Body of pancreas (tissue), 4 donors: ENCODE data around the gene TMPRSS13. TPM values are rescaled to one million over a fixed set of nuclear protein-coding genes. Genes with fewer than 3 reads are reported as not detected.

Experiments
- ATAC-seq: fragments of 150-250 bp; one replicate; pipeline ENCODE4 v1.9.1; 2016
- DNase-seq, 4 donors: peaks; one replicate each; pipeline ENCODE4 v3.0.0-alpha.2; 2019
- H3K27ac ChIP-seq, 4 donors: fragments of 200-600 bp; sonication (generic); 1 replicate in 3 of 4; 2 replicates in 1 of 4; pipeline versions ENCODE4 v1.5.1 to v1.6.1; 2016 to 2019; ENCODE audit warnings: mild to moderate bottlenecking in 1 of 4, mixed read lengths in 1 of 4, moderate library complexity in 1 of 4
- H3K27me3 ChIP-seq, 2 donors: fragments of 200-600 bp; sonication (generic); one replicate each; pipeline ENCODE4 v1.6.0; 2016; ENCODE audit warnings: mild to moderate bottlenecking in 1 of 2
- H3K36me3 ChIP-seq, 2 donors: fragments of 200-600 bp; sonication (generic); replicated peaks in 1 of 2; 2 replicates each; pipeline ENCODE4 v1.5.1; 2016; ENCODE audit warnings: low read depth in 2 of 2; ENCODE audit not compliant: insufficient read depth in 1 of 2
- H3K4me1 ChIP-seq: fragments of 200-600 bp; sonication (generic); one replicate; pipeline ENCODE4 v1.6.0; 2016
- H3K4me3 ChIP-seq, 2 donors: fragments of 200-600 bp; sonication (generic); 1 replicate in 1 of 2; 2 replicates in 1 of 2; pipeline ENCODE4 v1.5.1; 2016 to 2019
- H3K9me3 ChIP-seq, 3 donors: fragments of 200-600 bp; sonication (generic); 1 replicate in 2 of 3; 2 replicates in 1 of 3; pipeline ENCODE4 v1.5.1; 2016
- CTCF ChIP-seq, 7 experiments: fragments of 450-650 bp in 4 of 7; fragments of 200-600 bp in 3 of 7; sonication (generic) in 3 of 7; IDR thresholded peaks; one replicate each; pipeline ENCODE4 v1.5.1; 2016 to 2019; ENCODE audit warnings: antibody characterized with exemption in 7 of 7
- POLR2A ChIP-seq, 3 donors: fragments of 450-650 bp; IDR thresholded peaks; one replicate each; pipeline ENCODE4 v1.6.1; 2016; ENCODE audit warnings: antibody characterized with exemption in 3 of 3, mild to moderate bottlenecking in 2 of 3
- WGBS, 2 donors: methylation state at CpG; one replicate each; pipeline ENCODE4 v1.1.5; 2017; 5-methylcytosine and 5-hydroxymethylcytosine counted together
- intact Hi-C: fragments of 100-400 bp; cut with DNase I; formaldehyde crosslinking; loops from one replicate; pipeline ENCODE4 v1.15.1; 2023
- total RNA-seq, 2 donors: library from RNA; depleted of rRNA; stranded (reverse); fragments of >200 nt; gene quantifications; one replicate each; pipeline ENCODE4 v1.1.0, GENCODE V29; 2016

Gene TMPRSS13
- total RNA-seq, 2 donors from 2014 or later, result 1.6 to 4.9 TPM

- Histone ChIP-seq H3K4me1 (no peaks in the 10 kb centered on the region), H3K27me3 (no peaks in the 10 kb centered on the region), H3K9me3 (no peaks in the 10 kb centered on the region), H3K36me3 (no peaks in the 10 kb centered on the region), H3K4me3 (no peak overlapping the region), H3K27ac (no peak overlapping the region)
- TF ChIP-seq CTCF (IDR thresholded peaks at IDR 0.05) (no peak), POLR2A (IDR thresholded peaks at IDR 0.05) (no peak)
- intact Hi-C loops, result no loop called here
- WGBS, 2 donors, result 3 to 19% methylated on average over 4 of the region's 4 CpGs
- DNase-seq (no peak), ATAC-seq (peak; percentile 49)
Observed at GRCh38 chr11:117919341-117919740, 9.9 kb downstream of the TMPRSS13 start.

GRCh38 chr11:117918366-117919255 lies 10.6 kb downstream of the TMPRSS13 start:
- no peaks in the 10 kb centered on the region for H3K4me1 ChIP-seq
- TF ChIP-seq CTCF (IDR thresholded peaks at IDR 0.05) (no peak), POLR2A (IDR thresholded peaks at IDR 0.05) (no peak)
- no peak overlapping the region for H3K4me3 ChIP-seq
- 73 to 75% methylated on average over 8 to 15 of the region's 17 CpGs for WGBS, 2 donors
- intact Hi-C loops, result no loop called here
- DNase-seq (no peak), ATAC-seq (no peak)
- H3K36me3 ChIP-seq, result no peaks in the 10 kb centered on the region
- no peaks in the 10 kb centered on the region for H3K27me3 ChIP-seq
- H3K9me3 ChIP-seq, result no peaks in the 10 kb centered on the region
- H3K27ac ChIP-seq, result no peak overlapping the region

GRCh38 chr11:117917591-117918151 lies 11.5 kb downstream of the TMPRSS13 start:
- Histone ChIP-seq H3K36me3 (no peaks in the 10 kb centered on the region), H3K27ac (no peak overlapping the region), H3K27me3 (no peaks in the 10 kb centered on the region), H3K4me3 (no peak overlapping the region), H3K9me3 (no peaks in the 10 kb centered on the region), H3K4me1 (no peaks in the 10 kb centered on the region)
- TF ChIP-seq POLR2A (IDR thresholded peaks at IDR 0.05) (no peak), CTCF (IDR thresholded peaks at IDR 0.05) (no peak)
- ATAC-seq (no peak), DNase-seq (no peak)
- 85 to 86% methylated on average over 5 of the region's 5 CpGs for WGBS, 2 donors
- intact Hi-C loops, result no loop called here

GRCh38 chr11:117916956-117917355 lies 12.2 kb downstream of the TMPRSS13 start:
- Histone ChIP-seq H3K4me1 (no peaks in the 10 kb centered on the region), H3K36me3 (no peaks in the 10 kb centered on the region), H3K27me3 (no peaks in the 10 kb centered on the region), H3K9me3 (no peaks in the 10 kb centered on the region), H3K4me3 (no peak overlapping the region), H3K27ac (no peak overlapping the region)
- 93 to 95% methylated on average over 10 of the region's 11 CpGs for WGBS, 2 donors
- intact Hi-C loops, result no loop called here
- ATAC-seq (no peak), DNase-seq (no peak)
- no peak for TF ChIP-seq CTCF (IDR thresholded peaks at IDR 0.05)
- no peak for TF ChIP-seq POLR2A (IDR thresholded peaks at IDR 0.05)
